ENCODE results near the gene KIF26A.
"Not testable (repeated sequence)": the region's sequence is repeated elsewhere in the genome, so short reads cannot be mapped to it uniquely, and the experiment has no call there.

KIF26A gene

DNA sequence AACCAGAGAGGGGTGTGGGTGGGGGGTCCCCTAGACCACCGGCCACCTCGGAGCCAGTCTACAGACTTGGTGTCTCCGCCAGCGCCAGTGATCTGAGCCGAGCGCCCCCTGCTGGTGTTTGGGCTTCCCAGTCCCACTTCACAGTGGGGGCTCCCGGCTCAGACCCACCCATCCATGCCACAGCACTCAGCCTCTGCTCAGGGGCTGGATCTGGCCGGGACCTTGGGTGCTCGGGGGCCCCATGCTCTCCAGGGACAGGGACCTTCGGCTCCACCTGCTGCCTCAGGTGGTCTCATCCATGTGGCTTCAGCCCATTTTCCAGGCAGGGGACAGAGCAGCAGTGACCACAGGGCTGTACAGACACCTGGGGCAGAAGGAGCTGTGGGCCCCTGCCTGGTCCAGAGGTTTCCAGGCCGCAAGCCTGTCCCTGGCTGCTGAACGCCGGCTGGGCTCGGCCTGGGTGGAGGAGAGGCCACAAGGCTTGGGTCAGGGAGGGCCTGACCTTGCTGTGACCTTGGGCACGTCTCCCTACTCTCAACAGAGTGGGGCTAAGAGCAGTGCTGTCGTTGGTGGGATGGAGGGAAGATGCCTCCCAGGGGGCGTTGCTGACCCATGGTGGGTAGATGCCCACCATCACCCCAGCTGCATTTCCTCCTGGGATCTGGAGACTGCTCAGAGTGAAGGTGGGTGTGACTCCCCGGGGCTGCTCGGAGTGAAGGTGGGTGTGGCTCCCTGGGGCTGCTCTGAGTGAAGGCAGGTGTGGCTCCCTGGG is 86.3 kb downstream of the KIF26A start:
- no peaks in the 10 kb centered on the region for H3K36me3 ChIP-seq (ENCODE audit: insufficient read depth, low read length)
- H3K9me3 ChIP-seq (ENCODE audit: low read length), result no peaks in the 10 kb centered on the region
- no peaks in the 10 kb centered on the region for H4K20me1 ChIP-seq (ENCODE audit: insufficient read depth, low read length)
- no peak for TF ChIP-seq EZH2 (IDR thresholded peaks at IDR 0.05; ENCODE audit: borderline replicate concordance, low read length)
- peak; percentile 82 for TF ChIP-seq CTCF (IDR thresholded peaks at IDR 0.05; ENCODE audit: low read length)
- no peaks in the 10 kb centered on the region for H3K4me1 ChIP-seq (ENCODE audit: insufficient read depth, low read length, severe bottlenecking)
- H3K4me3 ChIP-seq (ENCODE audit: low read depth, low read length, poor library complexity, severe bottlenecking), result no peak overlapping the region
- H3K27ac ChIP-seq (ENCODE audit: low read depth, low read length, poor library complexity, severe bottlenecking), result no peak overlapping the region
- H3K4me2 ChIP-seq (ENCODE audit: low read length), result no peak overlapping the region
- H3K27me3 ChIP-seq (ENCODE audit: insufficient read depth, low read length), result no peaks in the 10 kb centered on the region; the same call in 1 of the 2 replicates
- no peak overlapping the region for H3K9ac ChIP-seq (ENCODE audit: low read length)
- no peaks in the 10 kb centered on the region for H3F3A ChIP-seq (ENCODE audit: insufficient read depth, low read length)
- H3K79me2 ChIP-seq (ENCODE audit: insufficient read depth, low read length), result no peaks in the 10 kb centered on the region
- H3K9me2 ChIP-seq (ENCODE audit: low read depth, low read length), result no peaks in the 10 kb centered on the region
- no peak overlapping the region for H2AFZ ChIP-seq (ENCODE audit: low read length)

DNA sequence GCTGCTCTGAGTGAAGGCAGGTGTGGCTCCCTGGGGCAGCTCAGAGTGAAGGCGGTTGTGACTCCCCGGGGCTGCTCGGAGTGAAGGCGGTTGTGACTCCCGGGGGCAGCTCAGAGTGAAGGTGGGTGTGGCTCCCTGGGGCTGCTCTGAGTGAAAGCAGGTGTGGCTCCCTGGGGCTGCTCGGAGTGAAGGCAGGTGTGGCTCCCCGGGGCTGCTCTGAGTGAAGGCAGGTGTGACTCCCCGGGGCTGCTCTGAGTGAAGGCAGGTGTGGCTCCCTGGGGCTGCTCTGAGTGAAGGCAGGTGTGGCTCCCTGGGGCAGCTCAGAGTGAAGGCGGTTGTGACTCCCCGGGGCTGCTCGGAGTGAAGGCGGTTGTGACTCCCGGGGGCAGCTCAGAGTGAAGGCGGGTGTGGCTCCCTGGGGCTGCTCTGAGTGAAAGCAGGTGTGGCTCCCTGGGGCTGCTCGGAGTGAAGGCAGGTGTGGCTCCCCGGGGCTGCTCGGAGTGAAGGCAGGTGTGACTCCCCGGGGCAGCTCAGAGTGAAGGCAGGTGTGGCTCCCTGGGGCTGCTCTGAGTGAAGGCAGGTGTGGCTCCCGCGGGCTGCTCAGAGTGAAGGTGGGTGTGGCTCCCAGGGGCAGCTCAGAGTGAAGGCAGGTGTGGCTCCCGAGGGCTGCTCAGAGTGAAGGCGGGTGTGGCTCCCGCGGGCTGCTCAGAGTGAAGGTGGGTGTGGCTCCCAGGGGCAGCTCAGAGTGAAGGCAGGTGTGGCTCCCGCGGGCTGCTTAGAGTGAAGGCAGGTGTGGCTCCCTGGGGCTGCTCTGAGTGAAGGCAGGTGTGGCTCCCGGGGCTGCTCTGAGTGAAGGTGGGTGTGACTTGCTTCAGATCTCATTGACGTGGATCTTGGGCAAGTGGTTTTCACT is 87.1 kb downstream of the KIF26A start:
- not testable (repeated sequence) for H3K9me2 ChIP-seq (ENCODE audit: low read depth, low read length); H3K79me2 ChIP-seq (ENCODE audit: insufficient read depth, low read length); H3K4me1 ChIP-seq (ENCODE audit: insufficient read depth, low read length, severe bottlenecking); H3F3A ChIP-seq (ENCODE audit: insufficient read depth, low read length); H3K4me3 ChIP-seq (ENCODE audit: low read depth, low read length, poor library complexity, severe bottlenecking); H3K27me3 ChIP-seq (ENCODE audit: insufficient read depth, low read length); H2AFZ ChIP-seq (ENCODE audit: low read length); H3K9me3 ChIP-seq (ENCODE audit: low read length); H3K9ac ChIP-seq (ENCODE audit: low read length); H4K20me1 ChIP-seq (ENCODE audit: insufficient read depth, low read length); H3K27ac ChIP-seq (ENCODE audit: low read depth, low read length, poor library complexity, severe bottlenecking); H3K4me2 ChIP-seq (ENCODE audit: low read length); H3K36me3 ChIP-seq (ENCODE audit: insufficient read depth, low read length)

- Histone ChIP-seq H2AFZ (ENCODE audit: low read length) (no peak overlapping the region), H3K4me1 (ENCODE audit: insufficient read depth, low read length, severe bottlenecking) (no peaks in the 10 kb centered on the region), H3K36me3 (ENCODE audit: insufficient read depth, low read length) (no peaks in the 10 kb centered on the region), H3F3A (ENCODE audit: insufficient read depth, low read length) (no peaks in the 10 kb centered on the region), H4K20me1 (ENCODE audit: insufficient read depth, low read length) (no peaks in the 10 kb centered on the region), H3K9ac (ENCODE audit: low read length) (no peak overlapping the region), H3K27ac (ENCODE audit: low read depth, low read length, poor library complexity, severe bottlenecking) (no peak overlapping the region), H3K27me3 (ENCODE audit: insufficient read depth, low read length) (0 out of 2 replicates have a peak, but pooled peaks cover 4% of the 10 kb centered on the region), H3K9me2 (ENCODE audit: low read depth, low read length) (no peaks in the 10 kb centered on the region), H3K9me3 (ENCODE audit: low read length) (no peaks in the 10 kb centered on the region), H3K79me2 (ENCODE audit: insufficient read depth, low read length) (no peaks in the 10 kb centered on the region), H3K4me3 (ENCODE audit: low read depth, low read length, poor library complexity, severe bottlenecking) (no peak overlapping the region), H3K4me2 (ENCODE audit: low read length) (no peak overlapping the region)
- TF ChIP-seq CTCF (IDR thresholded peaks at IDR 0.05; ENCODE audit: low read length) (no peak), EZH2 (IDR thresholded peaks at IDR 0.05; ENCODE audit: borderline replicate concordance, low read length) (no peak)
Measured at GRCh38 chr14:104226421-104227383, 88.3 kb downstream of the KIF26A start.

All from OCI-LY1 (cell line).